Kidney (tissue), 14 donors: ENCODE results near the gene SRBD1. TPM values are rescaled to one million over a fixed set of nuclear protein-coding genes. Genes with fewer than 3 reads are reported as not detected.

Experiments
- DNase-seq, 5 donors: peaks; one replicate each; pipeline ENCODE4 v3.0.0-alpha.2; 2013 to 2020
- FAIRE-seq: peaks from 2 replicates; lab custom pipeline; 2012; peaks lifted over from hg19 to GRCh38; lab: Jason Lieb, UNC
- H3K27ac ChIP-seq, 2 donors: one replicate each; pipeline ENCODE4 v1.7.0; 2013; ENCODE audit warnings: low read depth in 2 of 2, low read length in 2 of 2, inconsistent platforms in 1 of 2
- H3K27me3 ChIP-seq: one replicate; pipeline ENCODE4 v1.7.1; 2013; ENCODE audit warnings: low read length, inconsistent platforms; ENCODE audit not compliant: control insufficient read depth, insufficient read depth
- H3K36me3 ChIP-seq, 3 donors: one replicate each; pipeline versions ENCODE4 v1.7.0 to v1.7.1; 2013; ENCODE audit warnings: low read length in 3 of 3, control low read depth in 1 of 3, inconsistent platforms in 1 of 3; ENCODE audit not compliant: insufficient read depth in 3 of 3, control insufficient read depth in 2 of 3
- H3K4me1 ChIP-seq, 3 donors: one replicate each; pipeline versions ENCODE4 v1.7.0 to v1.7.1; 2013; ENCODE audit warnings: low read length in 3 of 3, inconsistent platforms in 1 of 3, low read depth in 1 of 3; ENCODE audit not compliant: control insufficient read depth in 2 of 3, insufficient read depth in 2 of 3
- H3K4me3 ChIP-seq, 3 donors: one replicate each; pipeline versions ENCODE4 v1.7.0 to v1.8.1; 2013; ENCODE audit warnings: low read length in 3 of 3, control low read depth in 1 of 3, inconsistent platforms in 1 of 3
- H3K9ac ChIP-seq, 3 donors: one replicate each; pipeline versions ENCODE4 v1.7.0 to v1.7.1; 2013; ENCODE audit warnings: low read length in 3 of 3, control low read depth in 1 of 3, inconsistent platforms in 1 of 3
- H3K9me3 ChIP-seq, 3 donors: one replicate each; pipeline versions ENCODE4 v1.7.0 to v1.7.1; 2013; ENCODE audit warnings: low read length in 3 of 3, control low read depth in 1 of 3, inconsistent platforms in 1 of 3; ENCODE audit not compliant: control insufficient read depth in 2 of 3, insufficient read depth in 1 of 3
- intact Hi-C: fragments of 100-400 bp; cut with DNase I; formaldehyde crosslinking; loops from one replicate; pipeline ENCODE4 v1.11.1; 2022
- polyA plus RNA-seq: library from polyadenylated mRNA; stranded (reverse); fragments of 350-450 nt; fragmentation: Illumina TruSeq; extraction: RNeasy Lipid Tissue Mini Kit (QIAGEN cat#74804); gene quantifications from one replicate; pipeline ENCODE4 v1.2.3, GENCODE V29; 2014; ENCODE audit warnings: low read depth, low replicate concordance; ENCODE audit not compliant: insufficient read depth
- total RNA-seq: library from RNA; stranded (reverse); fragmentation: NEBNext Ultra II Directional; extraction: Animal tissue kit (Norgen Biotek cat#: 25700); gene quantifications from one replicate; pipeline ENCODE4 v1.2.1, GENCODE V29; 2021
- TF ChIP-seq, protein P1 (sequence below): IDR thresholded peaks from 3 replicates; pipeline ENCODE4 v1.5.1; 2012; ENCODE audit warnings: mild to moderate bottlenecking, moderate library complexity, borderline replicate concordance; ENCODE audit not compliant: insufficient read depth; ENCODE audit errors: extremely low read depth
- donor health status: control.
- donor health status: control.
- donor health status: control.
- donor health status: control.
- donor health status: control.
- donor health status: DM: yes; HTN: yes; CAD: no.
- donor health status: Normal renal cell carcinoma (clear cell type).

The SRBD1 gene
- total and polyA plus RNA-seq, 2 donors from 2014 or later: 5.4 to 19.5 TPM

DNA sequence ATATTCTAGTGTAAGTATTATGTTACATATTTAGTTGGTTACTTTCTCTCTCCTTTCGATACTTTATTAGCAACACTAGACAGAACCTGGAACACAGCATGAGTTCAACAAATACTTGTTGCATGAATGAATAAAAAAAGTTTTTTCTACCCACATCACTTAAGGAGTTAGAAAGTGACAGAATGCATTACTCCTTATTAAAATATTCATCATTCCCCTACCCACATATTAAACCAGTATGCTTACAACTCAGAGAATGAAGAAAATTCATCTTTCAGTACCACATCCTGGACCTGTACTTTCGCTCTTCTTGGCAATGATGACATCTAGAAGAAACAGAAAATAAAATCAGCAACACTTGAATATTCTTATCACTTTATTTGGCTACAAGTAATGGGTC is 6.0 kb downstream of the SRBD1 start:
- Histone ChIP-seq H3K27me3 (no peaks in the 10 kb centered on the region), H3K9me3 (no peaks in the 10 kb centered on the region), H3K4me1 (peaks cover 0 to 2% (median 0%) of the 10 kb centered on the region in 3 donors), H3K36me3 (peaks cover 11 to 14% (median 12%) of the 10 kb centered on the region in 3 donors), H3K4me3 (no peak overlapping the region), H3K27ac (no peak overlapping the region), H3K9ac (no peak overlapping the region)
- TF ChIP-seq, protein P1, sequence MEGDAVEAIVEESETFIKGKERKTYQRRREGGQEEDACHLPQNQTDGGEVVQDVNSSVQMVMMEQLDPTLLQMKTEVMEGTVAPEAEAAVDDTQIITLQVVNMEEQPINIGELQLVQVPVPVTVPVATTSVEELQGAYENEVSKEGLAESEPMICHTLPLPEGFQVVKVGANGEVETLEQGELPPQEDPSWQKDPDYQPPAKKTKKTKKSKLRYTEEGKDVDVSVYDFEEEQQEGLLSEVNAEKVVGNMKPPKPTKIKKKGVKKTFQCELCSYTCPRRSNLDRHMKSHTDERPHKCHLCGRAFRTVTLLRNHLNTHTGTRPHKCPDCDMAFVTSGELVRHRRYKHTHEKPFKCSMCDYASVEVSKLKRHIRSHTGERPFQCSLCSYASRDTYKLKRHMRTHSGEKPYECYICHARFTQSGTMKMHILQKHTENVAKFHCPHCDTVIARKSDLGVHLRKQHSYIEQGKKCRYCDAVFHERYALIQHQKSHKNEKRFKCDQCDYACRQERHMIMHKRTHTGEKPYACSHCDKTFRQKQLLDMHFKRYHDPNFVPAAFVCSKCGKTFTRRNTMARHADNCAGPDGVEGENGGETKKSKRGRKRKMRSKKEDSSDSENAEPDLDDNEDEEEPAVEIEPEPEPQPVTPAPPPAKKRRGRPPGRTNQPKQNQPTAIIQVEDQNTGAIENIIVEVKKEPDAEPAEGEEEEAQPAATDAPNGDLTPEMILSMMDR: no peak
- intact Hi-C loops: no loop called here
- DNase-seq (no peak), FAIRE-seq (no peak)

DNA sequence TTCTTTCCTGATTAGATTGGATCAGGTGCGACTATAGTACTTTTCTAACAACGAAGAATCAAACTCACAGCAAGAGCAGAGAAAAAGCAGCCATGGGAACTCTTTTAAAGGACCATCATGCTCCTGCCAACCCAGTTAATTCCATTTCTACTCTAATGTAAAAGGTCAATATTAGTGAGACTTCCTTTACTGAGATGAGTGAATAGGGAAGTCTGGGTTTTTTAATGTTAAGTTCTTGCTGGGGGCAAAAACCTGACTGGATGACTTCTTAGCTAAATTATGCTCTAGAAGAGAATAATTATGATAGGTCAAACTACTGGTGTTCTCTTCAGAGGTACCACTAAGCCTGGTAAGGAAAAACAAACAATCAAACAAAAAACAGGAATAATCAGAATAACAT is 8.4 kb downstream of the SRBD1 start:
- FAIRE-seq: no peak
- H3K36me3 ChIP-seq: peaks cover 14 to 26% (median 15%) of the 10 kb centered on the region in 3 donors

DNA sequence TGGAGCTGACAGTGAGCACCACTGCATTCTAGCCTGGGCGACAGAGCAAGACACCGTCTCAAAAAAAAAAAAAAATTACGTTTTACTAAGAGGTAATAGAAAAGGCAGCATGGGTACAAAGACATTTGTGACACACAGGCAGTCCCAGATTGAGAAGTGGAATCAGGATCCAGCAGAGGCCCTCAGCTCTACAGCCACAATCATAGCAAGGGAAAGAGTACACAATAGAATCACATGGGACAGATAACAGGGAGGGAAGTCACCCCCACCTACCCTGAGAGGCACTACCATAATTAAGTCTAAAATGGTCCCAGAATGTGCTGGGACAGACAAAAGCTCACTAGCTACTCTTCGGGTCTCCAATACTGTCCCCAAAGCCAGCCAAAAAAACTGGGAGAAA is 12.5 kb downstream of the SRBD1 start:
- Histone ChIP-seq H3K36me3 (peaks cover 11 to 28% (median 12%) of the 10 kb centered on the region in 3 donors), H3K27me3 (no peaks in the 10 kb centered on the region), H3K4me3 (no peak overlapping the region), H3K9ac (no peak overlapping the region), H3K4me1 (no peaks in the 10 kb centered on the region), H3K27ac (no peak overlapping the region), H3K9me3 (no peaks in the 10 kb centered on the region)
- TF ChIP-seq, protein P1: no peak
- FAIRE-seq (no peak), DNase-seq (no peak)
- intact Hi-C loops: no loop called here

More for the DNA sequence above, 8.4 kb downstream of the SRBD1 start:
- Histone ChIP-seq H3K4me3 (no peak overlapping the region), H3K27ac (no peak overlapping the region), H3K9me3 (no peaks in the 10 kb centered on the region), H3K4me1 (peaks cover 0 to 2% (median 0%) of the 10 kb centered on the region in 3 donors), H3K9ac (no peak overlapping the region), H3K27me3 (no peaks in the 10 kb centered on the region)
- intact Hi-C loops: no loop called here
- DNase-seq: no peak
- TF ChIP-seq, protein P1: no peak

DNA sequence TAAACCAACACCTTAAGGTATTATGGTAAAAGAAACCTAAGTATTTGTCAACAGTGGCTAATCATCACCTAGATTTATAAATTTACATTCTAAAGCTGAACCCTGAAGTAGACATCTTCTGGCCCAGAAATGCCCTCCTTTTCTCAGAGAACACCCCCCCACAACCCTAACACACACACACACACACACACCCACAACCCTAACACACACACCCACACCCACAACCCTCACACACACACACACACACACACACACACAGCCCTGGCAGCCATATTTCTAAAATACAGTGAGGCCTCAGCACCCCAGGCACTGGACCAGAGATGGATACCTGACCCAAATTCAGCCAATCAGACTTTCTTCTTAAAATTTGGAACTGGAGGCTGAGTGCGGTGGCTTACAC is 14.3 kb downstream of the SRBD1 start:
- Histone ChIP-seq H3K9ac (no peak overlapping the region), H3K36me3 (peaks cover 10 to 26% (median 11%) of the 10 kb centered on the region in 3 donors), H3K4me3 (no peak overlapping the region), H3K27me3 (no peaks in the 10 kb centered on the region), H3K4me1 (no peaks in the 10 kb centered on the region), H3K27ac (no peak overlapping the region), H3K9me3 (no peaks in the 10 kb centered on the region)
- DNase-seq (no peak), FAIRE-seq (no peak)
- TF ChIP-seq, protein P1: no peak
- intact Hi-C loops: no loop called here
